Activated CD8-positive, alpha-beta memory T cell treated with anti-CD3 and anti-CD28 coated beads for 48 hours (primary cell): ENCODE results near the gene OR4N2.
"Not testable (repeated sequence)": the region's sequence is repeated elsewhere in the genome, so short reads cannot be mapped to it uniquely, and the experiment has no call there.

Experiments
- DNase-seq, 3 experiments: peaks; one replicate each; pipeline ENCODE4 v3.0.0-alpha.2; 2020; ENCODE audit warnings: low read depth in 2 of 3, low spot score in 2 of 3

Gene OR4N2

GRCh38 chr14:19803470-19803869 is at the start of gene OR4N2:
Gene OR4N2 (plus strand): TSS chr14:19803770. CDS start chr14:19827449, 23,679 bp downstream.
- DNase-seq = not testable (repeated sequence)

- no peak for DNase-seq
Measured at GRCh38 chr14:19754172-19754571, 49.4 kb upstream of the OR4N2 start.

GRCh38 chr14:19771491-19771890 is 32.1 kb upstream of the OR4N2 start:
- not testable (repeated sequence) for DNase-seq

GRCh38 chr14:19771895-19772430 is 31.6 kb upstream of the OR4N2 start:
- DNase-seq = no peak

GRCh38 chr14:19772454-19772853 is 31.1 kb upstream of the OR4N2 start:
- not testable (repeated sequence) for DNase-seq

- DNase-seq = not testable (repeated sequence)
Measured at GRCh38 chr14:19773204-19773603, 30.4 kb upstream of the OR4N2 start, which contains the start of gene OR4M1. Gene OR4M1 (plus strand): TSS chr14:19773504. CDS start chr14:19780323, 6,819 bp downstream.

GRCh38 chr14:19775587-19775986 is 28.0 kb upstream of the OR4N2 start:
- DNase-seq = no peak

GRCh38 chr14:19785848-19786247 is 17.7 kb upstream of the OR4N2 start:
- DNase-seq = not testable (repeated sequence)

GRCh38 chr14:19787318-19787717 is 16.3 kb upstream of the OR4N2 start:
- not testable (repeated sequence) for DNase-seq

- not testable (repeated sequence) for DNase-seq
Measured at GRCh38 chr14:19788150-19788549, 15.4 kb upstream of the OR4N2 start.

- not testable (repeated sequence) for DNase-seq
Measured at GRCh38 chr14:19796520-19797108, 7.0 kb upstream of the OR4N2 start.

- DNase-seq = no peak
Measured at GRCh38 chr14:19799880-19800279, 3.7 kb upstream of the OR4N2 start.

GRCh38 chr14:19800282-19801117 is 3.1 kb upstream of the OR4N2 start:
- DNase-seq = no peak

- no peak for DNase-seq
Measured at GRCh38 chr14:19801118-19801464, 2.5 kb upstream of the OR4N2 start.

GRCh38 chr14:19813171-19813920 is 9.8 kb downstream of the OR4N2 start:
- not testable (repeated sequence) for DNase-seq

GRCh38 chr14:19819879-19820278 is 16.3 kb downstream of the OR4N2 start:
- not testable (repeated sequence) for DNase-seq

- DNase-seq = not testable (repeated sequence)
Measured at GRCh38 chr14:19821016-19821415, 17.4 kb downstream of the OR4N2 start.

- no peak for DNase-seq
Measured at GRCh38 chr14:19823178-19823577, 19.6 kb downstream of the OR4N2 start.

GRCh38 chr14:19823765-19824164 is 20.2 kb downstream of the OR4N2 start:
- no peak for DNase-seq

- not testable (repeated sequence) for DNase-seq
Measured at GRCh38 chr14:19827626-19828244, 24.2 kb downstream of the OR4N2 start.

GRCh38 chr14:19828314-19828713 is 24.7 kb downstream of the OR4N2 start:
- no peak for DNase-seq
